Neural progenitor cell (in vitro differentiated cells): ENCODE measurements around the gene KLK14.

ENCODE experiments used
- CTCF ChIP-seq: fragments of 200-600 bp; sonication (generic); IDR thresholded peaks from 2 replicates; pipeline ENCODE4 v1.5.1; 2017; ENCODE audit warnings: antibody characterized with exemption, mild to moderate bottlenecking
- EZH2 ChIP-seq: fragments of 200-600 bp; sonication (generic); IDR thresholded peaks from 2 replicates; pipeline ENCODE4 v1.6.1; 2017; ENCODE audit warnings: antibody characterized with exemption, mild to moderate bottlenecking, moderate library complexity
- EZH2phosphoT487 ChIP-seq: fragments of 200-600 bp; sonication (generic); IDR thresholded peaks from 2 replicates; pipeline ENCODE4 v1.6.1; 2017; ENCODE audit warnings: antibody characterized with exemption

- no peak for TF ChIP-seq CTCF
- no peak for TF ChIP-seq EZH2
- TF ChIP-seq EZH2phosphoT487 = no peak
Observed at GRCh38 chr19:51055866-51056265, 26.8 kb downstream of the KLK14 start.
